IMR-90 (cell line): ENCODE results near the gene GIMAP8. TPM values are rescaled to one million over a fixed set of nuclear protein-coding genes. Genes with fewer than 3 reads are reported as not detected.

ENCODE experiments used
- ATAC-seq: fragments of 200-7000 bp; cut with Tn5 transposase; 2 replicates; pipeline ENCODE4 v1.9.1; 2020; ENCODE audit warnings: low read depth, mild to moderate bottlenecking, moderate library complexity
- BruUV-seq: library from RNA; stranded (reverse); fragments of 400-500 nt; replicated peaks from 2 replicates; lab custom pipeline; 2021; lab: Mats Ljungman, UMichigan
- CTCF ChIA-PET: fragments of 300-600 bp; formaldehyde crosslinking; extraction: SDS; loops from one replicate; lab custom pipeline; 2021; ENCODE audit warnings: antibody characterized with exemption; lab: Yijun Ruan, JAX
- POLR2A ChIA-PET: fragments of 300-600 bp; sonication (Branson Sonifier 250); formaldehyde crosslinking; loops from one replicate; lab custom pipeline; 2022; ENCODE audit warnings: antibody characterized with exemption; ENCODE audit not compliant: unreplicated experiment; lab: Charles Lee
- DNase-seq: peaks from one replicate; pipeline ENCODE4 v3.0.0; 2013
- H2AFZ ChIP-seq: replicated peaks from 2 replicates; pipeline ENCODE3; 2013; ENCODE audit warnings: low read length, mild to moderate bottlenecking; ENCODE audit not compliant: poor library complexity
- H2AK5ac ChIP-seq: 2 replicates; pipeline ENCODE4 v1.6.1; 2013; ENCODE audit warnings: low read depth, low read length, inconsistent platforms
- H2AK9ac ChIP-seq: replicated peaks from 2 replicates; pipeline ENCODE3; 2013; ENCODE audit warnings: mild to moderate bottlenecking, low read depth, low read length, moderate library complexity; ENCODE audit not compliant: poor library complexity
- H2BK120ac ChIP-seq: 2 replicates; pipeline ENCODE4 v1.6.1; 2013; ENCODE audit warnings: low read depth, low read length, inconsistent platforms
- H2BK15ac ChIP-seq: 3 replicates; pipeline ENCODE4 v1.6.1; 2013; ENCODE audit warnings: low read depth, low read length, inconsistent platforms
- H2BK20ac ChIP-seq: 2 replicates; pipeline ENCODE4 v1.6.1; 2013; ENCODE audit warnings: low read depth, mild to moderate bottlenecking, inconsistent platforms, low read length, moderate library complexity
- H2BK5ac ChIP-seq: 2 replicates; pipeline ENCODE4 v1.6.1; 2013; ENCODE audit warnings: mild to moderate bottlenecking, low read depth, low read length, inconsistent platforms; ENCODE audit not compliant: poor library complexity, severe bottlenecking
- H3K14ac ChIP-seq: replicated peaks from 2 replicates; pipeline ENCODE4 v1.6.1; 2013; ENCODE audit warnings: low read depth, low read length, inconsistent platforms
- H3K18ac ChIP-seq: 2 replicates; pipeline ENCODE4 v1.6.1; 2013; ENCODE audit warnings: low read depth, low read length, control low read depth
- H3K23ac ChIP-seq: 2 replicates; pipeline ENCODE4 v1.6.1; 2013; ENCODE audit warnings: low read depth, low read length, inconsistent platforms
- H3K27ac ChIP-seq: 2 replicates; pipeline ENCODE4 v1.5.1; 2013; ENCODE audit warnings: mild to moderate bottlenecking, control low read depth, low read length; ENCODE audit not compliant: insufficient read depth
- H3K27me3 ChIP-seq: 2 replicates; pipeline ENCODE4 v1.6.1; 2013; ENCODE audit warnings: low read length; ENCODE audit not compliant: control insufficient read depth, insufficient read depth
- H3K36me3 ChIP-seq: 2 replicates; pipeline ENCODE4 v1.6.1; 2013; ENCODE audit warnings: low read length, mixed read lengths; ENCODE audit not compliant: control insufficient read depth, insufficient read depth
- H3K4ac ChIP-seq: 2 replicates; pipeline ENCODE4 v1.6.1; 2013; ENCODE audit warnings: low read depth, low read length, inconsistent platforms
- H3K4me1 ChIP-seq: 2 replicates; pipeline ENCODE4 v1.6.1; 2013; ENCODE audit warnings: low read length, mixed read lengths; ENCODE audit not compliant: control insufficient read depth, insufficient read depth
- H3K4me2 ChIP-seq: 2 replicates; pipeline ENCODE4 v1.6.1; 2013; ENCODE audit warnings: low read depth, mild to moderate bottlenecking, control low read depth, low read length, moderate library complexity
- H3K4me3 ChIP-seq: 2 replicates; pipeline ENCODE4 v1.5.1; 2013; ENCODE audit warnings: low read depth, mild to moderate bottlenecking, control low read depth, low read length, moderate library complexity; ENCODE audit not compliant: insufficient read depth
- H3K56ac ChIP-seq: 2 replicates; pipeline ENCODE4 v1.6.1; 2013; ENCODE audit warnings: low read length, inconsistent platforms; ENCODE audit not compliant: insufficient read depth; ENCODE audit errors: extremely low read depth
- H3K79me1 ChIP-seq, 2 experiments: 2 replicates each; pipeline ENCODE4 v1.6.1; 2013; ENCODE audit warnings: low read length in 2 of 2, inconsistent platforms in 1 of 2, low read depth in 1 of 2
- H3K9ac ChIP-seq: 2 replicates; pipeline ENCODE4 v1.6.1; 2013; ENCODE audit warnings: low read depth, low read length, control low read depth
- H3K9me1 ChIP-seq: 2 replicates; pipeline ENCODE4 v1.6.1; 2013; ENCODE audit warnings: low read length, inconsistent platforms; ENCODE audit not compliant: insufficient read depth
- H3K9me3 ChIP-seq: 2 replicates; pipeline ENCODE4 v1.6.1; 2013; ENCODE audit warnings: low read length; ENCODE audit not compliant: control insufficient read depth, insufficient read depth
- H4K20me1 ChIP-seq: 2 replicates; pipeline ENCODE4 v1.6.1; 2013; ENCODE audit warnings: low read length, inconsistent platforms; ENCODE audit not compliant: insufficient read depth
- H4K5ac ChIP-seq: 2 replicates; pipeline ENCODE4 v1.6.1; 2013; ENCODE audit warnings: mild to moderate bottlenecking, low read depth, low read length, control low read depth
- H4K8ac ChIP-seq, 2 experiments: 2 replicates each; pipeline ENCODE4 v1.6.1; 2013; ENCODE audit warnings: low read depth in 2 of 2, low read length in 2 of 2, control low read depth in 1 of 2, inconsistent platforms in 1 of 2
- H4K91ac ChIP-seq: 2 replicates; pipeline ENCODE4 v1.6.1; 2013; ENCODE audit warnings: low read depth, low read length, inconsistent platforms; ENCODE audit not compliant: insufficient read depth
- CEBPB ChIP-seq: IDR thresholded peaks from 2 replicates; pipeline ENCODE4 v1.6.1; 2012; ENCODE audit warnings: low read depth, low read length, improper control_type of control experiment
- MXI1 ChIP-seq: IDR thresholded peaks from 2 replicates; pipeline ENCODE4 v1.6.1; 2012; ENCODE audit warnings: low read depth, mild to moderate bottlenecking, low read length, moderate library complexity, borderline replicate concordance
- WGBS, 2 experiments: methylation state at CpG; one replicate each; pipeline versions ENCODE4 v1.1.5 to v1.1.7; 2013; ENCODE audit warnings: missing lambda C conversion rate in 2 of 2; ENCODE audit not compliant: insufficient read length in 1 of 2; ENCODE audit errors: extremely low coverage in 2 of 2; 5-methylcytosine and 5-hydroxymethylcytosine counted together
- dilution Hi-C: fragments of 300-500 bp; cut with HindIII; formaldehyde crosslinking; loops from one replicate; pipeline ENCODE4 v1.14.3; 2018; ENCODE audit warnings: low sequenced_read_pairs; ENCODE audit not compliant: unreplicated experiment
- in situ Hi-C: fragments of 300-500 bp; cut with MboI; formaldehyde crosslinking; loops from 3 replicates; pipeline ENCODE4 v1.14.3; 2019; ENCODE audit warnings: low sequenced_read_pairs, inconsistent platforms, mixed read lengths
- intact Hi-C: fragments of 100-400 bp; cut with micrococcal nuclease; formaldehyde crosslinking; loops from 2 replicates; pipeline ENCODE4 v1.10.0; 2022
- polyA plus RNA-seq, 3 experiments: library from polyadenylated mRNA; depleted of rRNA; stranded (reverse); fragments of >200 nt; gene quantifications; 2 replicates each; pipeline ENCODE4 v1.2.3, GENCODE V29; 2012; ENCODE audit warnings: low replicate concordance in 1 of 3
- total RNA-seq: library from RNA; depleted of rRNA; stranded (reverse); fragments of >200 nt; gene quantifications from 2 replicates; pipeline ENCODE4 v1.2.3, GENCODE V29; 2012
- TF ChIP-seq, protein P1 (sequence below): fragments of 150-350 bp; IDR thresholded peaks from 2 replicates; pipeline ENCODE4 v1.6.1; 2017; ENCODE audit warnings: mild to moderate bottlenecking, antibody characterized with exemption, low read length, low read depth

Gene GIMAP8
- total and polyA plus RNA-seq, 2 of the 4 experiments (the other 2 are of a cell fraction), result not detected

DNA sequence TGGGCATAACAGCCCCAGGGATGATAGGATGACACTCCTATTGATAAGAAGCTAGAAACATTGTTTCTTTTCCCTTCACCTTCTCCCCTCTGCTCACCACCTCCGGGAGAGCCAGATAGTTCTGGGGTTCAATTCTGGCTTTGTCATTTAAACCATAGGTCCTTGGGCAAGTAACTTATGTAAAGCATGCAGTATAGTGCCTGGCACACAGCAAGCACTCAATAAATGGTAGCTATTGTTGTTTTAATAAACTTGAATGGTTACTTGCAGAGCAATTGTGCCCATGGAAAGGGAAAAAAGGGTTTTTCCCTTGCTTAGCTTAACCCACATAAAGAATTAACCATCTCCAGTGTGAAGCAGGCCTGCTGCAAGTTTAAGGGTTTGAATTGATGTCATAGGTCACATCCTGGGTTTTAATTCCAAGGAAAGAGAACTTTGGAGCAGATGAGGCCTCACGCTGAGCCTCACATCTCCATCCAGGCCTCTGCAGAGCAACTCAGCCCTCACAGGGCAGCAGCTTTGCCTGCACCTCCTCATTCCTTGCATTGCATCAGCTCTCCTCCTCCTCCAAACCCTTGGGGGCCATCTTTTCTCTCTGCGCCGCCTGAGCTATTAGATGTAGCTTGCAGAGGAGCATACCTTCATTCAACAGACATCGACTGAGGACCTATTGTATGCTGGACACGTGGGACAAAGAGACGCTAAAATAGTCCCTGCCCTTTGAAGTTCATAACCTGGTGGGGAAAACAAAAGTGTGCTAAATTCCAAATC, 48.4 kb upstream of the GIMAP8 start:
- Histone ChIP-seq H3K18ac (no peak overlapping the region), H4K8ac (peak overlapping the region in 1 of 2 experiments; percentile 18; a peak in 1 of 4 replicates), H3K79me1 (peaks cover 0 to 28% of the 10 kb centered on the region in 2 experiments; a peak in 3 of 4 replicates), H2AK5ac (no peak overlapping the region), H3K4me1 (peaks cover 24% of the 10 kb centered on the region), H3K4ac (no peak overlapping the region), H2AK9ac (no peak overlapping the region), H4K91ac (peak overlapping the region; percentile 32; the same call in 1 of the 2 replicates), H2BK120ac (peak overlapping the region; percentile 23; the same call in 1 of the 2 replicates), H3K9ac (no peak overlapping the region), H3K56ac (no peak overlapping the region), H4K5ac (peak overlapping the region; percentile 33; the same call in 1 of the 2 replicates), H3K9me1 (peaks cover 17% of the 10 kb centered on the region), H3K4me3 (no peak overlapping the region), H3K27ac (no peak overlapping the region), H2AFZ (no peak overlapping the region), H2BK20ac (no peak overlapping the region), H3K23ac (no peak overlapping the region), H3K14ac (no peak overlapping the region), H3K4me2 (no peak overlapping the region), H3K36me3 (peaks cover 15% of the 10 kb centered on the region; the same call in 1 of the 2 replicates), H2BK15ac (no peak overlapping the region), H3K9me3 (no peaks in the 10 kb centered on the region), H3K27me3 (no peaks in the 10 kb centered on the region), H4K20me1 (no peaks in the 10 kb centered on the region), H2BK5ac (no peak overlapping the region)
- CTCF ChIA-PET, result interaction anchor here (1.1 to 1.4 kb wide), 2 partner anchors 8 to 24 kb away, joined by 3 read pairs; no protein-coding TSS in a partner anchor
- no peak for ATAC-seq
- in situ Hi-C loops, result loop anchor here (25.0 kb wide), 2 partner anchors 540 to 585 kb away; partner anchors contain the start of genes ATP6V0E2, KCNH2 and NOS3
- BruUV-seq, result no TSS peak
- DNase-seq, result no peak
- TF ChIP-seq MXI1 (no peak), CEBPB (0 out of 2 replicates have a peak, but pooled peaks have one; percentile 14)
- TF ChIP-seq, protein P1, sequence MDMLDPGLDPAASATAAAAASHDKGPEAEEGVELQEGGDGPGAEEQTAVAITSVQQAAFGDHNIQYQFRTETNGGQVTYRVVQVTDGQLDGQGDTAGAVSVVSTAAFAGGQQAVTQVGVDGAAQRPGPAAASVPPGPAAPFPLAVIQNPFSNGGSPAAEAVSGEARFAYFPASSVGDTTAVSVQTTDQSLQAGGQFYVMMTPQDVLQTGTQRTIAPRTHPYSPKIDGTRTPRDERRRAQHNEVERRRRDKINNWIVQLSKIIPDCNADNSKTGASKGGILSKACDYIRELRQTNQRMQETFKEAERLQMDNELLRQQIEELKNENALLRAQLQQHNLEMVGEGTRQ, result no peak
- POLR2A ChIA-PET, result no interaction called here
- dilution Hi-C loops, result no loop called here
- 57% methylated on average over 3 of the region's 7 CpGs; no CpG with 5 or more reads in 1 of the 2 experiments for WGBS, 2 experiments
- intact Hi-C loops, result no loop called here
